Muscle of back (tissue), 13 donors: ENCODE results near the gene KIFC3. TPM values are rescaled to one million over a fixed set of nuclear protein-coding genes. Genes with fewer than 3 reads are reported as not detected.
"Not testable (repeated sequence)": the region's sequence is repeated elsewhere in the genome, so short reads cannot be mapped to it uniquely, and the experiment has no call there.

Experiments
- DNase-seq, 3 donors: peaks; one replicate each; pipeline versions ENCODE4 v3.0.0 to v3.0.0-alpha.2; 2013
- long read RNA-seq, 9 donors: transcript quantifications; one replicate each; lab custom pipeline, GENCODE V29; 2026
- polyA plus RNA-seq, 10 donors: library from polyadenylated mRNA; unstranded; fragments of 120-200 nt; gene quantifications; one replicate each; pipeline ENCODE4 v1.2.1, GENCODE V29; 2013; ENCODE audit not compliant: insufficient read length in 10 of 10

Gene KIFC3, protein sequence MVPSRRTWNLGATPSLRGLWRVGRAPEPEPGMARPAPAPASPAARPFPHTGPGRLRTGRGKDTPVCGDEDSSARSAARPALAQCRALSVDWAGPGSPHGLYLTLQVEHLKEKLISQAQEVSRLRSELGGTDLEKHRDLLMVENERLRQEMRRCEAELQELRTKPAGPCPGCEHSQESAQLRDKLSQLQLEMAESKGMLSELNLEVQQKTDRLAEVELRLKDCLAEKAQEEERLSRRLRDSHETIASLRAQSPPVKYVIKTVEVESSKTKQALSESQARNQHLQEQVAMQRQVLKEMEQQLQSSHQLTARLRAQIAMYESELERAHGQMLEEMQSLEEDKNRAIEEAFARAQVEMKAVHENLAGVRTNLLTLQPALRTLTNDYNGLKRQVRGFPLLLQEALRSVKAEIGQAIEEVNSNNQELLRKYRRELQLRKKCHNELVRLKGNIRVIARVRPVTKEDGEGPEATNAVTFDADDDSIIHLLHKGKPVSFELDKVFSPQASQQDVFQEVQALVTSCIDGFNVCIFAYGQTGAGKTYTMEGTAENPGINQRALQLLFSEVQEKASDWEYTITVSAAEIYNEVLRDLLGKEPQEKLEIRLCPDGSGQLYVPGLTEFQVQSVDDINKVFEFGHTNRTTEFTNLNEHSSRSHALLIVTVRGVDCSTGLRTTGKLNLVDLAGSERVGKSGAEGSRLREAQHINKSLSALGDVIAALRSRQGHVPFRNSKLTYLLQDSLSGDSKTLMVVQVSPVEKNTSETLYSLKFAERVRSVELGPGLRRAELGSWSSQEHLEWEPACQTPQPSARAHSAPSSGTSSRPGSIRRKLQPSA
- polyA plus RNA-seq, result 10 to 100 TPM in 9 of 10 donors, 1 to 10 TPM in 1; 9.6 to 22.0 (median 13.9) TPM
- long read RNA-seq, donor 1, partial matches to known transcripts, result 0 of 1 reads
- long read RNA-seq, donor 1, other reads (novel, unspliced or antisense), result 0 of 1 reads
- long read RNA-seq, donor 2, result 0 reads
- long read RNA-seq, donor 3, result 0 reads
- long read RNA-seq, donor 4, partial matches to known transcripts, result 0 of 2 reads
- long read RNA-seq, donor 4, other reads (novel, unspliced or antisense), result 0 of 2 reads
- long read RNA-seq, donor 5, partial matches to known transcripts, result 0 of 1 reads
- long read RNA-seq, donor 5, other reads (novel, unspliced or antisense), result 0 of 1 reads
- long read RNA-seq, donor 6, partial matches to known transcripts, result 0 of 2 reads
- long read RNA-seq, donor 6, other reads (novel, unspliced or antisense), result 0 of 2 reads
- long read RNA-seq, donor 7, partial matches to known transcripts, result 0 of 5 reads
- long read RNA-seq, donor 7, other reads (novel, unspliced or antisense), result 0 of 5 reads
- long read RNA-seq, donor 8, partial matches to known transcripts, result 0 of 2 reads
- long read RNA-seq, donor 8, other reads (novel, unspliced or antisense), result 0 of 2 reads
- long read RNA-seq, donor 9, result 0 reads

DNA sequence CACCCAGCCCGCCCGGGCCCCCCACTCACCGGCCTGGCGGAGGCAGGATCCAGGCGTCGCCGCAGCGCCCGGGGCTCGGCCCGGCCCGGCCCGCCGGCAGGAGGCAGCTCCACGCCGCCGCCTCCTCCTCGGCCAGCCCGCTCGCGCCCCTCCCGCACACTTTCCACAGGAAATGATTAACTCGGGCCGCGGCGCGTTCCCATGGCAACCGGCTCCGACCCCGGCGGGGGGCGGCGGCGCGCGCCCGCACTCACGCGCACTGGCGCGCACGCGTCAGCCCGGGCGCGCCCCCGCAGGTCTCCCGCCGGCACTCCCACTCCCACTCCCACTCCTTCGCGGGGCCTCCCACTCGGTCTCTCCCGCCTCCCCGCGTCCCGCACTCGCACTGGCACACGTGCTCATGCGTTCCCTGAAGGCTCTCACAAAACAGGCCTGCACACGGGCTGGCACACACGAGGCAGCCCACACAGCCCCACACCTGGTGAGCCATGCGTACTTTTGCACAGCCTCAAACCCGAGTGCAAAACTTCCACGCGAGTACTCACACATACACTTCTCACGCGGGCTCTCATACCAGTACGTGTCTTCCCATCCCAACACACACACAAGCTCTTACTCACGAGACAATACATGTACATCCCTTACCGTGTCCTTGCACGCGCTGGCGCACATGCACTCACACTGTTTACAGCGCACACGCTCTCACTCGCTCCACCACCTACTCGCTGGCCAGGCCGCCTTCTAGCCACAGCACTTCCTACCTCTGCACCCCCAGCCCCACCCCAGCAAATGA lies at the start of gene KIFC3:
TSS of gene KIFC3 (minus strand) at position 151 of the 793 bp plus-strand sequence. CDS start 4,248 bp downstream, outside the sequence.
- DNase-seq, result peak; percentile 68 to 86 (median 79)

DNA sequence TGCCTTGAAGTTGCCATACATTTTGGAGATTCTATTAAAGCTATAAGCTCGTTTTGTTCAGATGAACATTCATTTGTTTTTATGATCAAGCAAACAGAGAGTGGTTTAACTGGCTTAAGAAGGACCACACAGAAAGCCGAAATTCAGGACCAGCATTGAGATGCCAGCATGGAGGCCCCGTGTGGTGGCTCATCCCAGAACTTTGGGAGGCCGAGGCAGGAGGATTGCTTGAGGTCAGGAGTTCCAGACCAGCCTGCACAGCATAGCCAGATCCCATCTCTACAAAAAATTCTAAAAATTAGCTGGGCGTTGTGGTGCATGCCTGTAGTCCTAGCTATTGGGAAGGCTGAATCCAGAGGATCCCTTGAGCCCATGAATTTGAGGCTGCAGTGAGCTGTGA lies 45.9 kb upstream of the KIFC3 start:
- no peak for DNase-seq

DNA sequence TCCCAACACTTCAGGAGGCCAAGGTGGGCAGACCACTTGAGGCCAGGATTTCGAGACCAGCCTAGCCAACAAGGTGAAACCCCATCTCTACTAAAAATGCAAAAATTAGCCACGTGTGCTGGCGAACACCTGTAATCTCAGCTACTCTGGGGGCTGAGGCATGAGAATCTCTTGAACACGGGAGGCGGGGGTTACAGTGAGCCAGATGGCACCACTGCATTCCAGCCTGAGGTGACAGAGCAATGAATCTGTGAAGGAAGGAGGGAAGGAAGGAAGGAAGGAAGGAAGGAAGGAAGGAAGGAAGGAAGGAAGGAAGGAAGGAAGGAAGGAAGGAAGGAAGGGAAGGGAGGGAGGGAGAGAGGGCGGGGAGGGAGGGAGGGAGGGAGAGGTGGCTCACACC lies 44.6 kb upstream of the KIFC3 start:
- not testable (repeated sequence) for DNase-seq

DNA sequence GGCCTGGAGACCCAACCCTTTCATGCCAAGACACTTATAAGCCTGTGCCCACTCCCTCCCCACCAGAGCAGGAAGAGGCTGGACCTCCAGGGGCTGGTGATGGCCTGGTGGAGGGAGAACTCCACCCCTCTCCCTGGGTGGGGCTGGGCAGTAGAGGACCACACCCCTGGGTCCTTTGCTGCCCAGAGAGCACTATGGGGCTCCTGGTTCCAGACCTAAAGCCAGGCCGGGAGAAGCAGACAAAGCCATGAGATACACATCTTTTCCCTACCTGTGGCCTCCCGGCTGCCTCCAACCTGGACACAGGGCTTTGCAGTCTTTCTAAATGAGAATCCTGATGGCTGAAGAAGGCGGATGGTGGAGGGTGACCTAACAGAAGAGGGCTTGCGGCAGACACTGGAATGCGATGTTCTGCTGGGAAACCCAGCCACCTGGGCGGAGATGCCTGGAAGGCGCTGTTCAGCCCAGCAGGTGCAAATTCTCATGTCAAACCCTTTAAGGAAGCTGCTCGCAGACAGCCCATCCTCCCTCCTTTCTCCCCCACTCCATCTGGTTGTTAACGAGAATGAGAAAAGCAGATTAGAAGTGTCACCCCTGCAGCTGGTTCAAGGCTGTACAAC lies 43.9 kb upstream of the KIFC3 start:
- no peak for DNase-seq

DNA sequence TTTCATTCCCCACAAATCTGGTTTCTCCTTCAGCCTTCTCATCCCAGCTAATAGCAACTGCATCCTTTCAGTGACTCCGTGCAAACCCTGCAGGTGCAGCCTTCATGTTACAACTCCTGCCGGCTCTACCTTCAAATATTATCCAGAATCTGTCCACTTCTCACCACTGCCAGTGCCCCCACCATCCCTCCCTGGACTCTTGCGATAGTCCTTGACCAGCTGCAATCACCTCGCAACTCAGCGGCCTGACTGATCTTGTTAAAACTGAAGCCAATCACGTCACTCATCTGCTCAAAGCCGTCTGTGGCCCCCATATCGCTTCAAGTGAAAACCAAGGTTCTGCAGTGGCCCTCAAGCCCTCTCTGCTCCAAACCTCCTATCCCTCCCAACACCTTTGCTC lies 42.8 kb upstream of the KIFC3 start:
- no peak for DNase-seq

DNA sequence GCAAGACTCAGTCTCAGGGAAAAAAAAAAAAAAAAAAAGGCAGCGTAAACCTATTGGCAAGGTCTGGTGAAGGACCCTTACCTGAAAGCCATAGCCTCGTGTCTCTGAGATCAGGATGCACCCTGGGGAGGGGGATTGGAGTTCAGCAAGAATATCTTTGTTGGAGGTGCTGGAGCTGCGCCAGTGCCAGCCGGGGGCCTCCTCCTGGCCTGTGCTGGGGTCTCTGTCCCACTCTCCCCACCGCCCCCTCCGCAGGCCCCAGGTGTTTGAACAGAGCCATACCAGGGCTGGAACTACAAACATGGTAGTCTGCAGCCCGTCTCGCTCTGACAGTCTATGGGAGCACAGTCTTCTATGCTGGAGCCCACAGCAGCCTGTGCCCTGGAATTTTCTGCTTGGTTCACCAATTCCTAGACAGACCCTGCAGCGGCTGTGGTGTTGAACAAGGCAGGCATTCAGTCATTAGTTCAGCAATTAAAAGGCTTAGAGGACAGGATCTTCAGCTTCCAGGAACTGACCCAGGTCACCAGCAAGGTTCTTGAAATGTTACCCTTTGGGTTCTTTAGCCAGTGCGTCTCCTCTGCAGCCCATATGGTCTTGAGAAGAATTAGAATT lies 42.2 kb upstream of the KIFC3 start:
- DNase-seq, result no peak

DNA sequence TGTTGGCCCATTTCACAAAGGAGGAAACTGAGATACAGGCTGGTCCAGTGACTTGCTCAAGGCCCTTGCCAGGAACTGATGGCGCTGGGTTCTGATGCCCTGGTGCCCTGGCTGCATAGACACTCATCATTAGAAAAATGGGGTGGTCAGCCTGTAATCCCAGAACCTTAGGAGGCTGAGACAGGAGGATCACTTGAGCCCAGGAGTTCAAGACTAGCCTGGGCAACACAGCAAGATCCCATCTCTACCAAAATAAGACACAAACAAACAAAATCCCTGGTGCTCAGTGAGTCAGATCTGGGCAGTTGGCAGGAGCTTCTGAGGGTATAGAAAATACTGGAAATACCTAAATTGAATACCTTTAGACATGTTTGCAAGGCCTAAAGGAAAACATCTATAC lies 41.1 kb upstream of the KIFC3 start:
- DNase-seq, result no peak

DNA sequence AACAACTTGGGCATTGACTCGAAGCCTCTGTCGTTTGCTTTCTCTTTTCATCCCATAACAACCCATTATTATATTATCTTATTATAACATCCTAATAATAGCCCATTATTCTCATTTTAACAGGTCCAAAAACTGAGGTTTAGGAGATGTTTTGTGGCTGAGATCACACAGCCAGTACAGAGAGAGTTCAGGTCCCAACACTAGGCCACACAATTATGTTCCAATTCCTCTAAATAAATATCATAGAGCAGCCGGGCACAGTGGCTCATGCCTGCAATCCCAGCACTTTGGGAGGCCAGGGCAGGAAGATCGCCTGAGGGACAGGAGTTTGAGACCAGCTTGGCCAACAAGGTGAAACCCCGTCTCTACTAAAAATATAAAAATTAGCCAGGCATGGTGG lies 40.3 kb upstream of the KIFC3 start:
- DNase-seq, result no peak

DNA sequence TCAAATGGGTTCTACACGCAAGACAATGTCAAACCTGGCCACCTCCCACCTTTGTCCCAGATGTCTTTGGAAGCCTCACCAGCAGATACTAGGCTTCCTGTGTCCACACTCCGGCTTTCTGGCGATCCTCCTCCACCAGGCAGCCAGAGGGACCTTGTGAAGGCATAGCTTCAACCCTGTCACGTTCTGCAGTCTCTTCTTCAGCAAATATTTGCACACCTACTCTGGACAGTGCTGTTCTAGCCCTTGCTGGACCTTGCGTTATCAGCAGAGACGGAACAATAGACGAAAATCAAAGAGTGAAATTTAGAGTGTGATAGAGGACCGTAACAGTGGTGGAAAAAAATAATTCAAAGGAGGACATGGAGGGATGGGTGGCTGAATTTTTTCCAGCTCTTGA lies 38.5 kb upstream of the KIFC3 start:
- DNase-seq, result no peak

DNA sequence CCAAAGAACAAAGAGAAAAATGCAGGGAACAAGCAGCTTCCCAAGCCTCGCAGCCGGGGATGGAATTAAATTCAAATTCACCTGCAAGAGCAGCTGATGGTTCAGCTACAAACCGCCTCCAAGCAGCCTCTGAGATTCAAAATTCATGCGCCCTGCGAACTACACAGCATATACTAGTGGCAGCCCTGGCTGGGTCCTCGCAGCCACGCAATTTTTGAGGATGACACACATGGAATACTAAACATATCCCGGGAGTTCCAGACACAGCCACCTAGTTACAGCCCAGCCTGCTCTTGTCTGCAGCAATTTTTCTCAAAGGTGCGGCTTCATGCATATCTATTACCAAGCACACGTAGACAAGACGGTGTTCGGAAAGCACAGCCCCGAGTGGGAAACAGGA lies 35.9 kb upstream of the KIFC3 start:
- no peak for DNase-seq

DNA sequence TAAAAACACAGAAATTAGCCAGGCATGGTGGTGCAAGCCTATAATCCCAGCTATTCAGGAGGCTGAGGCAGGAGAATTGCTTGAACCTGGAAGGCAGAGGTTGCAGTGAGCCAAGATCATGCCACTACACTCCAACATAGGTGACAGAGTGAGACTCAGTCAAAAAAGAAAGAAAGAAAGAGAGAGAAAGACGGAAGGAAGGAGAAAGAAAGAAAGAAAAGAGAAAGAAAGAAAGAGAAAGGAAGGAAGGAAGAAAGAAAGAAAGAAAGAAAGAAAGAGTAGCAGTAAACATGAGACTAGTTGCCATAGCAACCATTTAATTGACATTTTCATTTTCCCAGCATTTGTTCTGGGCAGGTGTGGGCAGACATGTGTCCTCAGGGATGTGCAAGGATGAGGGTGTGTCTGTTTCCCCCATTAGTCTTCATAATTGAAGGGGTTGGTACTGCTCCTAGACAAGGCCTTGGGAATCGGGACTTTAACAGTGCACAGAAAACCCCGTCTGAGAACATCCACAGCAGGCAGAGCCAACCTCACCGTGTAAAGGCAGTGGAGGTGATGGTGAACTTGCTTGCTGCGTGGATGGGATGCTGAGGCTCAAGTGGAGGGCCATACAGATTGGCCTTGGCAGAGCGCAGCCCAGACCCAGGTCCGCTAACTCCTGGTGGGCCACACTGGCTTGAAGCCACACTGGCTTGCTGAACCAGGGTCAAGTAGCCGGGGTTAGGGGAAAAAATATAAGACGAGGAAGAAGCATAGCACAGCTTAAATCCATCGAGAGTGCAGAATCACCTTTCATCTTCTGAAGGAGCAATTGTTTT lies 35.2 kb upstream of the KIFC3 start:
- DNase-seq, result no peak

DNA sequence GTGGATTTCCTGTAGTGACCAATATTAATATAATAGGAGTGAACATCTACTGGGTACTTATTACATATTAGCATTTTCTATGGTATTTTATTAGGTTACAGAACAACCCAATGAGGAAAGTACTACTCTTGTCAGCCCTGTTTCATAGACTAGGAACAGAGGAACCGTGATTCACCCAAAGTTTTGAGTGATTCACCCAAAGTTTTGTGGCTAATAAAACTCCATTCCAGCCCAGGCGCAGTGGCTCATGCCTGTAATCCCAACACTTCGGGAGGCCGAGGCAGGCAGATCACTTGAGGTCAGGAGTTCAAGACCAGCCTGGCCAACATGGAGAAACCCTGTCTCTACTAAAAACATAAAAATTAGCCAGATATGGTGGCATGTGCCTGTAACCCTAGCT lies 33.1 kb upstream of the KIFC3 start:
- DNase-seq, result not testable (repeated sequence)

DNA sequence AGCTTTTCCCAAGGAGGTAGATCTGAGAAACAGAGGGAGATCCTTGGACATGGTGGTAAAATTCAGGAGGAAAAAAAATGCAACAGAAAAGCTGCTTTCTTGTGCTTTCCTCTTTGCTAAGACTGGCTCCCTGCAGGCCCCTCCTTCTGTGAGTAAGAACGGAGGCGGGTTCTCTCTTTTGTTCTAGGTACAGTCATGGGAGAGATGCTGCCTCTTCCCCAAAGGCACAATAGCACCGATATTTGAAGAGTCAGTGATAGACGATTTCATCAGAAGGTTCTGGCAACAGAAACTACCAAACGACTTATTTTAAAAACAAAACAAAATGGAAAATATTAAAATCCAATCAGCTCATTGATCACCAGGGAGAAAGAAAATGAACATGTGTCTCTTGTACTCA lies 32.6 kb upstream of the KIFC3 start:
- DNase-seq, result no peak

DNA sequence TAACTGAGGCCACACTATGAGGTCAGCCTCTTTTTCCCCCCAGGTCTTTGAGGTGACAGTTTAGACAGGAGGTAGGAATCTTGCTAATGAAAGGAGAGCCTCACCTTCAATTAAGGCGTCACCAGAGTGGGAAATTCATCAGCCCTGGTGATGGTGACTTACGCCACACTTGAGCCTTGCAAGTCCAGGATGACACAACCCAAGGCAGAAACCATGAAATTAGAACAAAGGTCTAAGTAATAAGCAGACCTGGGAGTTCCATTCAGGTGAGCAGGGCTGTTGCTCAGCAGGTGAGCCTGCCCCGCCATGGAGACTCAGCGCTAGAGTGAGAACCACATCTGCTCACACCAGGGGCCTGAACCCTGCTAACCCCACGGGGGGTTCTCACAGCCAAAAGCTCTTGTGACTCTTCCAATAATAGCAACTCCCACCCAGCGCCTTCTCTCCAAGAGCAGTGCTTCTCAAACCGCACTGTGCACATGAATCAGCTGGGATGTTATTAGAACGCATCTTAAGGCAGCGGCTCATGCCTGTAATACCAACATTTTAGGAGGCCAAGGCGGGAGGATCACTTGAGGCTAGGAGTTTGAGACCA lies 28.7 kb upstream of the KIFC3 start:
- DNase-seq, result no peak

DNA sequence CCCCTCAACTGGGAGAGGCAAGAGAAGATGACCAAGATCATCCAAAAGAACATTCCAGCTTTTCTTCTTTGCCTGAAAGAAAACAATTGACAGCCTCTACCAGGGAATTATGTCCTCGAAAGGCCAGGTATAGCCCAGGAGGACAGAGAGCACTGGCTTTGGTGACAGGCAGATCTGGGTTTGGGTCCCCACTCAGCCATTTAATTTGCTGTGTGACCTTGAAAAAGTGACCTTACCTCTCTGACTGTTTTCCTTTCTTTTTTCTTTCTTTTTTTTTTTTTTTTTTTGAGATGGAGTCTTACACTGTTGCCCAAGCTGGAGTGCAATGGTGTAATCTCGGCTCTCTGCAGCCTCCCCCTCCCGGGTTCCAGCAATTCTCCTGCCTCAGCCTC lies 27.7 kb upstream of the KIFC3 start:
- no peak for DNase-seq

DNA sequence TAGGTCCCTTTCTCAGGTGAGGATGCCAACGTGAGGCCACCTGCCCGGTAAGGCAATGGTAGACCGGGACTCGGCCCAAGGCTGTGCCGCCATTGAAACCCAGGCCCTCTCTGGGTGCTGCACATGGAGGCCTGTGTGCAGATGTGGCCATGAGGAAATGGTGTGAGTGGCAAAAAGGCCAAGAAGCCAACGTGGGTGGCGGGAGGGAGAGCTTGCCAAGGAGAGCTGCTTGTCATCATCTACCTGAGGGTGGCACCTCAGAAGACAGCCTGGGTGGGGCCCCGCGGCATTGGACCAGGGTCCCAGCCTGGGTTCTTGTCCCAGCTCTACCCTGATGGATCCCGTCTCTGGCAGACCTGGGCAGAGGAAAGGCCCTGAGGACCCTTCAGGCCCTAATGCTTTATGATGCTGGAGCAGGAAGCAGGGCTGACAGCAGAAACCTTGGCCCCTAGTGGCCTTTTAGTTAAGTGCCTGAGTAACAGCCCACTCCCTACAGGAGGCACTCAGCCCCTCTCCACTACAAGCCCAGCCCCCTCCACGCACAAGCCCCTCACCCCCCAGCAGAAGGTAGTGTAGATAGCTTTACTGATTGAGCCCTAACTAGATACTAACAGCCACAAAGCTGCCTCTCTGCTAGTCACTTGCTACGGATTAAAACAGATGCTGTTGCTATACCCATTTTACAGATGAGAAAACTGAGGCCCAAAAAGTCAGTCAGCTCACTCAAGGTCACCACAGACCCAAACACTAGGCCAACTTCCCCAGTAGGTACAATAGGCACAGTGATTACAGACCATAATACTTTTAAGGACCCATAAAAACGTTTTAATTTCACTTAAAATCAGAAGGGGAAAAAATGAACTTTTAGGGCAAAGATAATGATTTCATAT lies 26.2 kb upstream of the KIFC3 start:
- no peak for DNase-seq
